Activated CD4-positive, CD25-positive, alpha-beta regulatory T cell treated with anti-CD3 and anti-CD28 coated beads, Interleukin-2, amount 50 U/mL, for 24 hours (primary cell): Measurements from ENCODE around the gene AANAT.
"Not testable (repeated sequence)": the region's sequence is repeated elsewhere in the genome, so short reads cannot be mapped to it uniquely, and the experiment has no call there.

Source experiments
- ATAC-seq, 2 donors: fragments of 150-1000 bp; cut with Tn5 transposase; one replicate each; pipeline ENCODE4 v1.10.0; 2021; ENCODE audit warnings: mild to moderate bottlenecking in 1 of 2, moderate library complexity in 1 of 2

AANAT gene

DNA sequence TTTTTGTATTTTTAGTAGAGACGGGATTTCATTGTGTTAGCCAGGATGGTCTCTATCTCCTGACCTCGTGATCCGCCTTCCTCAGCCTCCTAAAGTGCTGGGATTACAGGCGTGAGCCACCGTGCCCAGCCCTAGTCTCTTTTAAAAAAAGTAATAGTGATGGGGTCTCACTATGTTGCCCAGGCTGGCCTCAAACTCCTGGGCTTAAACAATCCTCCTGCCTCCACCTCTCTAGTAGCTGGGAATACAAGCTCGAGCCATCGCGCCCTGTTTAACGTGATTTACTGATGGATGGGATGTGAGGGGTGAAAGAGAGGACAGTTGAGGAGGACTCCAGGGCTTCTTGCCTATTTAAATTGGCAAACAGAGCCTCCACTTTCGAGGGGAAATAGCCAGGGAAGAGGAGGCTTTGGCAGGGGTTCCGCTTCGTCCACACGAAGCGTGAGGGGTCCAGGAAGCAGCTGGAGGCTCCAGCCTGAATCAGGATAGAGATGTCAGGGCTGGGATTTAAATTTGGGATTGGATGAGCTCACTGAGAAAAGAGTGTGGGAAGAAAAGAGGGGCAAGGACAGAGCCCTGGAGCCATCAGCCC lies 41.2 kb downstream of the AANAT start:
- not testable (repeated sequence) for ATAC-seq

- ATAC-seq, result no peak
Observed at GRCh38 chr17:76510831-76511244, 43.4 kb downstream of the AANAT start.

DNA sequence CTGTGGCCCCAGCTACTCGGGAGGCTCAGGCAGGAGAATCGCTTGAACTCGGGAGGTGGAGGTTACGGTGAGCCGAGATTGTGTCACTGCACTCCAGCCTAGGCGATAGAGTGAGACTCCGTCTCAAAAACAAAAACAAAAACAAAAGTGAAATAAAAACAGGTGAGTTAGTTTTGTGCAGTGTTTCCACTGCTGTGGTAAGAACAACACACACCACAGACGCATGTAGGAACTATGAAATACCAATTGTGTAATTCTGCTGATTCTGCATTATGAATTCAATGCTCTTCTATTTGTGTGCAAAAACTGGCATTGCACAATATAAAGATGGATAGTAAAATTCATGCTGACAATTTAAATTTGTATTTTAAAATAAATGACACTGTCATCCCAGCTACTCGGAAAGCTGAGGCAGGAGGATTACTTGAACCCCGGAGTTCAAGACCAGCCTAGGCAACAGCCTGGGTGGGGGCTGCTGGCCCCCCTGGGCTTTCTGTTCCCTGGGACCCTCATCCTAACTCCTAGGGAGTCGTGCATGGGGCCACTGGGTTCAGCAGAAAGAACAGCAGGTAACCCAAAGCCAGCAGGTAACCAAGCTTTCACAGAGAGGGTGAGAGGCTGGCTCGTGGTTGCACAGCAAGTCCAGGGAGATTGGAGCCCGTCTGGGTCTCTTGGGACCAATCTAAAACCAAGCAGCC lies 44.4 kb downstream of the AANAT start:
- ATAC-seq, result no peak

DNA sequence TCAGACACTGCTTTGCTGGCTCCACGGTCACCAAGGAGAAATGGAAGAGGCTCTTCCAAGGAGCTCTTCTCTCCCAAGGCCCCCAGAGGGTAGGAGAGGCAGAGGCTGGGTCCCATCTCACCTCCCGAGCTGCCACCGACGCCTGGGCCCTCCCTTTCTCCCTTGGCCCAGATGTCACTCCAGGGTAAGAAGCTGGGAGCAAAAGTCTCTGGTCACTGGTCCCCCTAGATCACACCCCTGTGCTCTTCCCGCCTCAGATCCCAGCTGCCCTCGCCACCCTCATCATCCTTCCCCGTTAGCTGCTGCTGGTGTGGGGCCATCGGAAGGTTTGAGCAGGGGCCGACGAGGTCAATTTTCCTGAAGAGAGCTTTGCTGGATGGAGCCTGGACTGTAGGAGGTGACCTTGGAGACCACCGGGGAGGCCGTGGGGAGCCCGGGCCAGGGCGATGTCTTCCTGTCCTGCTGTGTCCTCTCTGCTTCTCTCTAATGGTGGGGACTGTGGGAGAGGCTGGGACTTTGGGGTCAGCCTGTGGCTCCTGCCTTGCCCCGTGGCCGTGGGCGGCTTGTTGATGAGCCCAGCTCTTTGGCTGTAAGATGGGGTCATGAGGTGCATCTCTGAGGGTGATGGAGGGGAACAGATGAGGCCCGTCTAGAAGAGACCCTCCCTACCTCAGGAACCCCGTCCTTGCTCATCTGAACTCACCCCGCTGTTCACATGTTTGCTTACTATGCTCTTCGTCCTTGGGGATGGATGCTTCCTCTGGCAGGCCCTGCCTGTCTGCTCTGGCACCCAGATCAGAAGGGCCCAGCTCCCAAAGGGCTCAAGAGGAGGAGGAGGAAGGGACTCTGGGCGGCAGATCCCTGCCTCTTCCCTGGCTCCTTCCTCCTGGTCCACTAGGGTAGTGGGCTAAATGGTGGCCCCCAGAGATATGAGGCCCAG lies 45.2 kb downstream of the AANAT start:
- ATAC-seq, result no peak

DNA sequence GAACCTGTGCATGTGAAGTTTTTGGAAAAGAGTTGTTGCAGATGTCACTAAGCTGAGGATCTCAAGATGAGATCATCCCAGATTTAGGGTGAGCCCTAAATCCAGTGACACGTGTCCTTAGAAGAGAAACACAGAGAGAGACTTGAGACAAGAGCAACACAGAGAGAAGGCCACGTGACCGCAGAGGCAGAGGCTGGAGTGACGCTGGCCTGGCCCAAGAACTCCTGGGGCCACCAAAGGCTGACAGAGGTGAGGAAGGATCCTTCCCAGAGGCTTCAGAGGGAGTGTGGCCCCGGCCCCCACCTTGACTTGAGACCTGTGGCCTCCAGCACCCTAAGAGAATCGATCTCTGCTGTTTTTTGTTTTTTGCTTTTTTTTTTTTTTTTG lies 45.9 kb downstream of the AANAT start:
- no peak for ATAC-seq

DNA sequence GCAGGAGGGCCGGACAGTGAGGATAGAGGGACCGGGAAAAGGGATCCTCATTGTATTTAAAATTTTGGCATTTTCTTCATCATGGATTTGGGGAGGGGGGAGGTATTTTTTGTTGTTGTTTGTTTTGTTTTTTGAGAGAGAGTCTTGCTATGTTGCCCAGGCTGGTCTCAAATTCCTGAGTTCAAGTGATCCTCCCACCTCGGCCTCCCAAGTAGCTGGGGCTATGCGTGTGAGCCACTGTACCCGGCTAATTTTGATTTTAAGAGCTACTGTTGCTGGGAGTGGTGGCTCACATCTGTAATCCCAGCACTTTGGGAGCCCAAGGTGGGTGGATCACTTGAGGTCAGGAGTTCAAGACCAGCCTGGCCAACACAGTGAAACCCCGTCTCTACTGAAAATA lies 47.0 kb downstream of the AANAT start:
- ATAC-seq, result not testable (repeated sequence)

DNA sequence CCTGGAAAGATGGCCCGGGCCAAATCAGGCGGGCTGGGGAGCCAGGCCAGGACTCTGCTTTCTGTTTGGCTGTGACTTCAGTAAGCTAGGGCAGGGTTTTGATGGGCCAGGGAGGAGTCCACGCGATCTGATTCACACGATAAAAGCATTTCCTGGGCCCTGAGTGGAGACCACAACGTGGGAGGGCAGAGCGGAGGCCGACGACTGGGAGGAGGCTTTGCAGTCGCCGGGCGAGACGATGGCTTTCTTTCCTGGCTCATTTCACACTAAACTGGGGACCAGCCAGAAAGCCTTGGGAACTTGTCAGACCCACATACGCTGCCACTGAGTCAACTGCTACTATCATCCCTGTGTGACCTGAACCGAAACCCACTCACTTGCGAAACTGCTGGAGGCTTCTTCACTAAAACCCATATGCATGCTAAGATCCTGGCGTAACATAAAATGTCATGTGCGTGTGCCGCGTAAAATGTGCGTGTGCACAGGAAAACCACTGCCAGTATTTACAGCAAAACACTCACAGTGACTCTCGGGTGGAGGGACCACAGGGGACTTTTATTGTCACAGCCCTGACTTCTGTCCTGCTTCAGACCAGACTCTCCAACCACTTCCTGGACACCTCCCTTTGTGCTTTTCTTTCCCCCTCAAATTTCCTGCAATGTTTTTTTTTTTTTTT lies 48.0 kb downstream of the AANAT start:
- peak; percentile 92 to 93 for ATAC-seq

DNA sequence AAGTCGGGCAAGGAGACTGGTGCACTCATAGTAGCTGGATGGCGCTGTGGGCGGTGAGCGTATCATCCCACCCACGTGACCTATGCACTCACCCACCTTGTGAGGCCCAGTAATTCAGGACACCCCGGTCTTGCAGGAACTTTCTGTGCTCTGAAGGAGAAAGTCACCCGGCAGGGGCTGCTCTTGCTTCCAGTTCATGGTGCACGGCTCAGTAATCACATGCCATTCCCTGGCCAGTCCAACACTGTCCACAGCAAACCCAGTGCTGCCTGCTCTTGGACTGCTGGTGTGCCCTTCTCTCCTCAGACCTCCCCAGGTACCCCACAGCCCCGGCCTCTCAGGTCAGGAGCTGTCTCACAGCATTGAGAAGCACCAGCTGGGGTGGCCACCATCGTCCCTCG lies 50.2 kb downstream of the AANAT start:
- no peak for ATAC-seq

- ATAC-seq, result no peak
Observed at GRCh38 chr17:76519048-76519966, 51.9 kb downstream of the AANAT start.
